GM11168 (cell line): ENCODE results near the gene ZNF280C.
"Not testable (repeated sequence)": the region's sequence is repeated elsewhere in the genome, so short reads cannot be mapped to it uniquely, and the experiment has no call there.

Experiments used
- in situ Hi-C: fragments of 300-500 bp; cut with MboI; formaldehyde crosslinking; loops from one replicate; pipeline ENCODE4 v1.12.0; 2022; ENCODE audit warnings: low sequenced_read_pairs; ENCODE audit not compliant: unreplicated experiment

Gene ZNF280C

DNA sequence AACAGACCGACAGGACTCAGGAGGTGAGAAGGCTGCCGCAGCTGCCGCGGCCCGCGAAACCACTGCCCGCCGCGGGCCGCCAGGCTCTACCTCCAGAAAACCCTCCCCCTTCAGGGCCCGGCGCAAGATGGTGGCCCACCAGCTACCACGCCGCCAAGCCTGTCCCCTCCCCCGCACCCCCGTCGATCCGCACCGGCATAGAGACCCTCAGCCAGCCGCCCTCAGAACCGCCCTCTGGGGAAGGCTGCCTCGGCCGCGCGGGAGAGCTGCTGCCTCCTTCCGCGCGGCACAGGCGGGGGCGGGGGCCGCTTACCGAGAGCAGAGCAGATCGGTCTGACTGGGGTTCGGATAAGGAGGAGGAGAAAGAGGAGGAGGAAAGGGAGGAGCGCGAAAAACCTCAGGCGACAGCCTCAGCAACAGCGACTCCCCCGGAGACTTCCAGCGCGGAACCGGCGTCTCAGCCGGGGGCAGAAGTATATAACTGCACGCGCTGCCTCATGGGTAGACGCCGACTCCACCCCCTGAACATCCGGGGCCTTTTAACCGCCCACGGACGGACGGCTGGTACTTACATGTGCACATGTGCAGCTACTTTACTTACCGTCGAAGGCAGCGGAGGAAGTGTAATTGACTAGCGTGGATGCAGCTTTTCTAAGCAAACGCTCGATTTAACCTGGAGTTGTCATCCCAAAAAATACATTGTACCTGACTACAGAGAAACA lies at the start of gene ZNF280C:
Gene ZNF280C (minus strand): TSS at position 451 of the 722 bp plus-strand sequence. CDS start 8,450 bp downstream, outside the sequence.
- in situ Hi-C loops, result no loop called here

DNA sequence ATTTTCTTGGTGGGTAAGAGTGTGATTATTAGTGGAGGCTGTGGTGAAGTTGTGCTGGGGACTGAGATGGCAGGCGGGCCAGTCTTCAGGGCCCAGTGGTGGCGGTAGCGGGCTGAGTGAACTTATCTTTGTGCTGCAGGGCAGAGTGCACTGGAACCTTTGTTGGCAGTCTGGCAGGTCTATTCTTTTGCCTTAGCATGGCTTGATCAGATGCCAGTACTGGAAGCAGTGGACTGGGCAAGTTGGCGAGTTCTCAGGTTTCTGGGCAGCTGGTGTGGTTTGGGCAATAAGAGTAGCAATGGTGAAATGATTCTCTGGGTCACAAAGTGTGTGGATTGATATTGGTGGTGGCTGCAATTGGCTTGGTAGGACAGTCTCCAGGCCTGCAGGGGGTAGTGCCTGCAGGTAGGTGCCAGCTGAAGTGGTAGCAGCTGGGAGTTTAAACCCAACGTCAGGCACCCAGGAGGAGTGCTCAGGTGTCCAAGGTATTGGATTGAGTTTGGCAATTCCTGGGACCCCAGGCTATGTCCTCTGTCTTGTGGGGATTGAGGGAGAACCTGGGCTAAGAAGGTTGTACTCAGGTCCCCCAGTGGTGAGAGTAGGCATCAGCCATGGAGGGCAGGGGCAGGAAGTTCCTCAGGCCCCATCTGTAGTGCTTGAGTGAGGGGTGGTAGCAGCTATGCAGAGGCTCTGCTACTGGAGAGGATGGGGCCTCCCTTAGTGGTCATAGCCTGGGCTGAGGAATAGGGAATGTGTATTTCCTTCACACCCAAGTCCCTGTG lies 36.1 kb upstream of the ZNF280C start:
- in situ Hi-C loops, result no loop called here

GRCh38 chrX:130301977-130302376 lies 33.3 kb upstream of the ZNF280C start:
- in situ Hi-C loops, result no loop called here

DNA sequence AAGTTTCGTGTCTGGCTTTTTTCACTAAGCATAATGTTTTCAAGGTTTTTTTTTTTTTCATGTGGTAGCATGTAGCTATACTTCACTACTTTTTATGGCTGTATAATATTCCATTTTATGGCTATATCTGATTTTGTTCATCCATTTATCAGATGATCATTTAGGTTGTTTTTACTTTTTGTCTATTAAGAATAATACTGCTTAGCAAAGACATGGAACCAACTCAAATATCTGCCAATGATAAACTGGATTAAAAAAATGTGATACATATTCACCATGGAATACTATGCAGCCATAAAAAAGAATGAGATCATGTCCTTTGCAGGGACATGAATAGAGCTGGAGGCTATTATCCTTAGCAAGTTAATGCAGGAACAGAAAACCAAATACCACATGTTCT lies 32.7 kb upstream of the ZNF280C start:
- in situ Hi-C loops, result no loop called here

GRCh38 chrX:130300010-130300282 lies 31.2 kb upstream of the ZNF280C start:
- in situ Hi-C loops, result no loop called here

DNA sequence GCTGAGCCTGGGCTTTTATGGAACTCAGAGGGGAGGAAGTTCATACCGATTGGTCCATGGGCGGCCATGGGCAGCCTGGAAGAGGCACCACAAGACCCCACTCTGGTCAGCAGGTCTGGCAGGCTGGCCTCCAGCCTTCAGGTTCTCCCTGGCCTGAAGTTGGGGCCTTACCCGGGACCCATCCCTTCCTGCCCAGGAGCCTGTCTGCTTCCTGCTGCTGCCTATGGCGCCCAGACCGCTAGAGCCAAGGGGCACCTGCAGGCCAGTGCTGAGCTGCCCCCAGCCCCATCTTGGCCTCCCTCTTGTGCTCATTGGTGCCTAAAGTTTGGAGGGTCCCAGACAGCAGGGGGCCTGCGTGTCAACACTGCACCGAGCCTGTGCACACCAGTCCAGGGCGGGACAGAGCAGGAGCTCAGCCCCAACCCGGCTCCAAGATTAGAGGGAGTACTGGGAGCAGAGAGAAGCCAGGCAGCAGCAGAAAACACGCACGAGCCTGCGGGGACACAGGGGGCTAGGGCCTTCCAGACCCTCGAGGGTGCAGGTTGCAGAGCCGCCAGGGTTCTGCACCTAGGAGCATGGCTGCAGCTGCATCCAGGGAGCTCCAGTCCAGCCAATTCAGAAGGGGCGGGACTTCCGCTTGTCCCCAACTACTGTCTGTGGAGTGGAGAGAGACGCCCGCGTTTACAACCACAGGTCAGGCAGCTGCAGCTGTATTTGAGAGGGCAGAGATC lies 30.7 kb upstream of the ZNF280C start:
- in situ Hi-C loops, result no loop called here

DNA sequence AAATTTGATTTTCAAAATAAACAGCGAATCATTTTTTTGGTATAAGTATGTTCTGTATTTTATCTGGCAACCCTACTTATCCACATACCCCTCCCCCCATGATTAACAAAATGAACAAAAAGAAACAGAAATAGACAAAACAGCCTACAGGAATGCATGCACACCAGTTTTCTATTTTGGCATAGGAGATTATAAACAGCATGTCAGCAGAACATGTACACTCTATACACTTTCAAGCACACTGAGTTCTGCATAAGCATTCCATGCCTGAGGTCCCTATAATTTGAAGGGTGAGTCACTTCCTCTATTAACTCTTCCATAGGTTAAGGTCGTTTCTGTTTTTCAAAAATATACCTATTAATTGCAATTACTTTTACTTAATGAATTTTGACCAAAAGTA lies 28.0 kb upstream of the ZNF280C start:
- in situ Hi-C loops, result no loop called here

GRCh38 chrX:130296297-130296678 lies 27.6 kb upstream of the ZNF280C start:
- in situ Hi-C loops, result no loop called here

- in situ Hi-C loops, result no loop called here
Observed at GRCh38 chrX:130295519-130296296, 27.0 kb upstream of the ZNF280C start.

DNA sequence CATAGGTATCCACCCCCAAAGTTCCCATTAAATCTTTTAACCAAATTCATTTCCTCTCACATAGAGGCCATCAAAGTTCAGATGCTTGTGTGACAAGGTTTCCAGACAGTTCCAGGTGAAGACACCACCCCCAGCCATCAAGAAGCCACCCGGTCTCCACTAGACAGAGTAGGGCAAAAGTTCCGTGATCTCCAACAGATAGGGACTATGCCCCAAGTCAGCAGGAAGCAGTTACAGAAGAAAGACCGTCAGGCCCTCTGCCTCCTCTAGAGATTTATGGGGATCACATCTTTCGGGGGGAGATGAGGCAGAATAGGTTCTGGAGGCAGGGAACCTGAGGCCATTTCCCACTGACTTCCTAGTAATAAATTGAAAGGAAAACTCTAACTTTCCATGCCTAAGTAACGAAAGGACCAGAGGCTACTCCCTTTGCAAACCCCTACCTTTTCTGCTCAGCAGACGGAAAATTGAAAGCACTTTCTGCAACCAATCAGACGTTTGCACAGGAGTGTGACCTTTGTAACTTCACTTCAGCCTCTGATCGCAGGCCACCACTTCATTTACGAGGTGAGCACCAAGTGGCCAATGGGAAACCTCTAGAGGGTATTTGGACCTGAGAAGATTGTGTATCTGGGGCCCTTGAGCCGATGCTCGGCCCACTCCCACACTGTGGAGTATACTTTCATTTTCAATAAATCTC lies 18.5 kb upstream of the ZNF280C start:
- in situ Hi-C loops, result no loop called here

GRCh38 chrX:130285710-130286109 lies 17.0 kb upstream of the ZNF280C start:
- in situ Hi-C loops, result no loop called here

DNA sequence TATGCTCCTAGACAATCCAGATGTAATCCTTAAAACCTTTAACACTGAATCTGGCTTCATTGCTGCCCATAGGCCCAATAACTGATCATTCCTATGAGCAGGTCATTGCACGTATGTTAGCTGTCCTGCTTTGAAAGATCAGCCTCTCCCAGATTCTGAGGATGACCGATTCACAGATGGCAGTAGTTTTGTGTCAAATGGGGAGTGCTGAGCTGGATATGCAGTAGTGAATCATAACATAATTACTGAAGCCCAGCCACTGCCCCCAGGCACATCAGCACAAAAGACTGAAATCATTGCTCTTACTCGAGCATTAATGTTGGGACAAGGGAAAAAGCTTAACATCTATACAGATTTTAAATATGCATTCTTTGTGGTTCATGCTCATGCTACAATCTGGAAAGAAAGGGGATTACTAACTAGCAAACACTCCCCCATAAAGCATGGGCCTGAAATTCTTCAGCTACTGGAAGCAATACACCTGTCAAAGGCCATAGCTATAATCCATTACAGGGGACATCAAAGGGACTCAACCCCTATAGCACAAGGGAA lies 16.4 kb upstream of the ZNF280C start:
- in situ Hi-C loops, result no loop called here

- in situ Hi-C loops, result no loop called here
Observed at GRCh38 chrX:130282151-130282550, 13.5 kb upstream of the ZNF280C start.

DNA sequence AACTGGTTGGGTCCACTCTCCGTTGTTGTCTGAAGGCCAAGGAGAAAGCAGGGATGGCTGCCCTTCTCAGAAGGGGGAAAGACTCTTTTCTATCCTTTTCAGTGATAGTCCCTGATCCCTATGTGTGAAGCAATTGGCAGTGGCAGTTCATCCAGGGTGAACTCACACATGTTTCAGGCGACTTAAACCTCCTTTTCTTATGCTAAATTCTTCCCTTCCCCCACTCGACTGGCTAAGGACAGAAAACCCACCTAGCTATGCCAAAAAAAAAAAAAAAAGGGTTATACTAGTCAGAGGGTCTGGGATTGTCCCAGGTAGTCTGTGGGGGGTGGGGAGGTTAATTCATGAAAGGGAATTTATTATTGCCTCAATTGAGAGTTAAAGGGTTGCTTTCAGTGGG lies 12.2 kb upstream of the ZNF280C start:
- in situ Hi-C loops, result no loop called here

DNA sequence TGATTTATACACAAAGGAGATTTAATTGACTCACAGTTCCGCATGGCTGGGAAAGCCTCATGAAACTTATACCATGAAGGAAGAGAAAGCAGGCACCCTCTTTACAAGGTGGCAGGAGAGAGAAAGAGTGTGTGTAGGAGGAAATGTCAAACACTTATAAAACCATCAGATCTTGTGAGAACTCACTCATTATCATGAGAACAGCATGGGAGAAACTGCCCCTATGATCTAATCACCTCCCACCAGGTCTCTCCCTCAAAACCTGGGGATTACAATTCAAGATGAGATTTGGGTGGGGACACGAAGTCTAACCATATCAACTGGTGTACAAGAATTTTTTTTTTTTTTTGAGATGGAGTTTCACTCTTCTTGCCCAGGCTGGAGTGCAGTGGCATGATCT lies 3.6 kb upstream of the ZNF280C start:
- in situ Hi-C loops, result not testable (repeated sequence)

DNA sequence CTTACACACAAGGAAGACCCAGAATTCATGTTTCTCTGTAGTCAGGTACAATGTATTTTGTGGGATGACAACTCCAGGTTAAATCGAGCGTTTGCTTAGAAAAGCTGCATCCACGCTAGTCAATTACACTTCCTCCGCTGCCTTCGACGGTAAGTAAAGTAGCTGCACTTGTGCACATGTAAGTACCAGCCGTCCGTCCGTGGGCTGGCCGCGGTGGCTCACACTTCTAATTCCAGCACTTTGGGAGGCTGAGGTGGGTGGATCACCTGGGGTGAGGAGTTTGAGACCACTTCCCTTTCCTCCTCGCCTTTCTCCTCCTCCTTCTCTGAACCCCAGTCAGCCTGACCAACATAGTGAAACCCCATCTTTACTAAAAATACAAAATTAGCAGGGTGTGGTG lies 692 bp upstream of the ZNF280C start:
- in situ Hi-C loops, result not testable (repeated sequence)

DNA sequence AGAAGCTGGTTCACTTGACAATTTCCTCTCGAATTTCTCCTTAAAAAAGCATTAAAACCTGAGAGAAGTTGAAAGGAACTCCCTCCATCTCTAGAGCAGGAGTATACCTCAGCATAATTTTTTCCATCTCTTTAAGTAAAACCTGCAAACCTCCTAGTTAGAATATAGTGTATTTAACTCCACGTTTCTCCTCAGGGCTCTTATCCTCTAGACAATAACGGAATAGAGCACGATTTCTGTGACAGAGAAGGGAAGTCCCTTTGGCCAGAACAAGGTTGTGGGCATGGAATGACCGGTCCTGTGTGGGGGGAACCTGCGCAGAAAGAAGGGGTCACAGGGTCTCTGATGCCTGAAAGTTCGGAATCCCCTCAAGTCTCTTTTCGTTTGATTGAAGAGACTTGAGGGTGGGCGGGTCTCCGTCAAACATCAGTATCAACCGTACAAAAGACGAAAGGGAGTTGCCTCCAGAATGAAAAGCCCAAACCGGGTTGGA lies 697 bp downstream of the ZNF280C start:
- in situ Hi-C loops, result no loop called here

DNA sequence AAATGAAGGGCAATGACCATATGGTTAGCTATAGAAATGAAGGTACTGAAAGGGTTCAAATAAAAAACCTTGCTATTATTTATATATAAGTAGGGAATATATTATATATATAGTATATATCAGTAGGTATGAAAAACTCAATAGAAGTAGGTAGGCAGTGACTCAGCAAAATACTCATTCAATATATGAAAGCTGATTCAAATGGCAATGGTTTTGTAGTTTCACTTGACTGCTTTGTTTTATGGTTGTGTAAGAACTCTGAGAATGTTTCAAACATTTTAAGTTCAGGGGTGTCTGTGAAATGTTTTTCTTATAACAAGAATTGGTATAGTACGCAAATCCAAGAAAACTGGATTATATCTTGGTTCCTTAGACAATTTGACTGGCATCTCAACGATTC lies 4.1 kb downstream of the ZNF280C start:
- in situ Hi-C loops, result no loop called here

GRCh38 chrX:130263016-130263415 lies 5.7 kb downstream of the ZNF280C start:
- in situ Hi-C loops, result no loop called here

GRCh38 chrX:130262231-130262630 lies 6.5 kb downstream of the ZNF280C start:
- in situ Hi-C loops, result no loop called here
